Measurements from ENCODE around the gene PLA1A.

The PLA1A gene

GRCh38 chr3:119575507-119575906 is 22.2 kb upstream of the PLA1A start:
- Histone ChIP-seq H2AK5ac (ENCODE audit: low read depth, low read length) (no peak overlapping the region), H3K4me1 (ENCODE audit: control insufficient read depth in 2 of 2, insufficient read depth in 1 of 2, low read depth in 1 of 2, low read length in 2 of 2) (peaks cover 0 to 3% of the 10 kb centered on the region in 2 donors), H2BK5ac (ENCODE audit: low read length) (no peak overlapping the region), H3K23ac (ENCODE audit: low read depth, low read length, poor library complexity) (no peak overlapping the region), H3K9me3 (replicated peaks in 1 of 2; ENCODE audit: control insufficient read depth in 2 of 2, insufficient read depth in 1 of 2, low read depth in 1 of 2, low read length in 2 of 2) (no peaks in the 10 kb centered on the region), H3K27me3 (ENCODE audit: control insufficient read depth in 3 of 3, insufficient read depth in 3 of 3, low read depth in 1 of 3, low read length in 3 of 3) (peaks cover 0 to 32% (median 2%) of the 10 kb centered on the region in 3 experiments), H2BK120ac (ENCODE audit: low read depth, low read length) (no peak overlapping the region), H3K36me3 (replicated peaks in 1 of 2; ENCODE audit: control insufficient read depth in 2 of 2, insufficient read depth in 2 of 2, low read length in 2 of 2) (no peaks in the 10 kb centered on the region), H3K27ac (replicated peaks; ENCODE audit: low read length) (no peak overlapping the region), H3K79me1 (ENCODE audit: low read depth, low read length) (no peaks in the 10 kb centered on the region), H3K14ac (ENCODE audit: low read length) (no peak overlapping the region), H3K4me3 (ENCODE audit: low read length in 2 of 2) (no peak overlapping the region), H2BK12ac (ENCODE audit: low read length) (no peak overlapping the region), H3K9ac (ENCODE audit: low read depth, low read length, poor library complexity) (no peak overlapping the region), H4K91ac (ENCODE audit: low read depth, low read length, poor library complexity) (no peak overlapping the region), H2AFZ (ENCODE audit: low read length) (no peak overlapping the region), H3K4me2 (ENCODE audit: insufficient read depth, low read length, poor library complexity, severe bottlenecking) (no peak overlapping the region), H4K8ac (ENCODE audit: low read depth, low read length) (no peak overlapping the region), H3K18ac (ENCODE audit: low read length) (no peak overlapping the region), H3K4ac (ENCODE audit: low read length) (no peak overlapping the region), H2BK15ac (ENCODE audit: low read length) (no peak overlapping the region)
- DNase-seq (ENCODE audit: low spot score): no peak

- H3K4me1 ChIP-seq (ENCODE audit: control insufficient read depth in 2 of 2, insufficient read depth in 1 of 2, low read depth in 1 of 2, low read length in 2 of 2): peaks cover 0 to 3% of the 10 kb centered on the region in 2 donors
- H2AFZ ChIP-seq (ENCODE audit: low read length): peak within 1 kb of the TSS; percentile 92
- H3K9me3 ChIP-seq (replicated peaks in 1 of 2; ENCODE audit: control insufficient read depth in 2 of 2, insufficient read depth in 1 of 2, low read depth in 1 of 2, low read length in 2 of 2): no peaks in the 10 kb centered on the region
- H4K91ac ChIP-seq (ENCODE audit: low read depth, low read length, poor library complexity): no peak within 1 kb of the TSS
- H3K14ac ChIP-seq (ENCODE audit: low read length): no peak within 1 kb of the TSS
- H2BK15ac ChIP-seq (ENCODE audit: low read length): peak within 1 kb of the TSS; percentile 98
- no peaks in the 10 kb centered on the region for H3K36me3 ChIP-seq (replicated peaks in 1 of 2; ENCODE audit: control insufficient read depth in 2 of 2, insufficient read depth in 2 of 2, low read length in 2 of 2)
- H3K9ac ChIP-seq (ENCODE audit: low read depth, low read length, poor library complexity): peak within 1 kb of the TSS; percentile 65
- no peak within 1 kb of the TSS for H2BK120ac ChIP-seq (ENCODE audit: low read depth, low read length)
- no CpG with 5 or more reads among the region's 68 CpGs for WGBS, 2 donors (ENCODE audit: extremely low coverage in 2 of 2, insufficient read length in 2 of 2, insufficient replicate concordance in 1 of 2)
- H3K4me3 ChIP-seq (ENCODE audit: low read length in 2 of 2): peak within 1 kb of the TSS; percentile 31 to 80
- peak within 1 kb of the TSS; percentile 87 for H2BK5ac ChIP-seq (ENCODE audit: low read length)
- H3K18ac ChIP-seq (ENCODE audit: low read length): peak within 1 kb of the TSS; percentile 97
- H3K79me1 ChIP-seq (ENCODE audit: low read depth, low read length): no peaks in the 10 kb centered on the region
- peak within 1 kb of the TSS; percentile 94 for H3K23ac ChIP-seq (ENCODE audit: low read depth, low read length, poor library complexity)
- H4K8ac ChIP-seq (ENCODE audit: low read depth, low read length): peak within 1 kb of the TSS; percentile 7
- peak within 1 kb of the TSS; percentile 70 for H2AK5ac ChIP-seq (ENCODE audit: low read depth, low read length)
- H3K27ac ChIP-seq (replicated peaks; ENCODE audit: low read length): peak within 1 kb of the TSS; percentile 19
- peak within 1 kb of the TSS; percentile 27 for H3K4ac ChIP-seq (ENCODE audit: low read length)
- peaks cover 0 to 41% (median 2%) of the 10 kb centered on the region in 3 experiments for H3K27me3 ChIP-seq (ENCODE audit: control insufficient read depth in 3 of 3, insufficient read depth in 3 of 3, low read depth in 1 of 3, low read length in 3 of 3)
- peak; percentile 68 for DNase-seq (ENCODE audit: low spot score)
- no peak within 1 kb of the TSS for H2BK12ac ChIP-seq (ENCODE audit: low read length)
- H3K4me2 ChIP-seq (ENCODE audit: insufficient read depth, low read length, poor library complexity, severe bottlenecking): peak within 1 kb of the TSS; percentile 91
Measured at GRCh38 chr3:119579366-119580066, 18.2 kb upstream of the PLA1A start, which contains the start of gene ADPRH. Gene ADPRH (plus strand): TSS chr3:119579492. CDS start chr3:119582170, 2,678 bp downstream.

DNA sequence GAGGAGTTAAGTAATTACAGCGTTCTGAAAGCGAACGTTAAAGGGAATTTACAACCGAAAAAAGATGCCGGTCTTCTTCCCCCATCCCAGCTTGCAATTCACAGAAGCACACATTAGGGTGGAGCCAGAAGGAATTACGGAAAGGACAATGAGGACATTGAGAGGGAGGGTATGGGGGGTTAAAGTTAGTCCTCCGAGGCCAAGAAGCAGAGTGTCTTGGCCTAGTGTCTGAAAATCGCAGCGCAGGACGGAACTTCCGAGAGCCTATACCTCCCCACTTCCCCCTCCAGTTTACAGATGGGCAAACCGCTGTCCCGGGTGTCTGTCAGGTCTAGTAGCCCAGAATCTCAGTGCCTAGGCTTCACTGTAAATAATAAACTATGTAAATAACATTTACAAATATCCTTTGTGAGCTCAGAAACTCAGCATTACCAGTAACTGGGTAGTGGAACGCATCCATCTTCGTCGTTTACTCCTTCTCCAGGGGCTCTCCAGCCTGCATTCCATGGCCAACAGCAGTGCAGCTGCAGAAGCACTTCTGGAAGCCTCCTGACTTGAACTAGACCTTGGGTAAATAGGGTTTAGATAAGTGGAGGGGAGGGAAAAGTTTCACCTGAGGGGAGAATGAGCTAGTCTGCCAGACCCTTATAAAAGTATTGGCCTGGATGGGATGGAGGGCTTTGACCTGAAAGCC is 17.5 kb upstream of the PLA1A start:
- Histone ChIP-seq H2AK5ac (ENCODE audit: low read depth, low read length) (no peak overlapping the region), H3K27me3 (ENCODE audit: control insufficient read depth in 3 of 3, insufficient read depth in 3 of 3, low read depth in 1 of 3, low read length in 3 of 3) (peaks cover 0 to 40% (median 2%) of the 10 kb centered on the region in 3 experiments), H4K91ac (ENCODE audit: low read depth, low read length, poor library complexity) (no peak overlapping the region), H3K36me3 (replicated peaks in 1 of 2; ENCODE audit: control insufficient read depth in 2 of 2, insufficient read depth in 2 of 2, low read length in 2 of 2) (peaks cover 0 to 2% of the 10 kb centered on the region in 2 donors), H3K9me3 (replicated peaks in 1 of 2; ENCODE audit: control insufficient read depth in 2 of 2, insufficient read depth in 1 of 2, low read depth in 1 of 2, low read length in 2 of 2) (no peaks in the 10 kb centered on the region), H4K8ac (ENCODE audit: low read depth, low read length) (no peak overlapping the region), H2AFZ (ENCODE audit: low read length) (peak overlapping the region; percentile 92), H2BK120ac (ENCODE audit: low read depth, low read length) (no peak overlapping the region), H3K4me3 (ENCODE audit: low read length in 2 of 2) (peak overlapping the region; percentile 31 to 80), H2BK12ac (ENCODE audit: low read length) (no peak overlapping the region), H2BK5ac (ENCODE audit: low read length) (no peak overlapping the region), H3K4me2 (ENCODE audit: insufficient read depth, low read length, poor library complexity, severe bottlenecking) (peak overlapping the region; percentile 91), H3K9ac (ENCODE audit: low read depth, low read length, poor library complexity) (no peak overlapping the region), H3K23ac (ENCODE audit: low read depth, low read length, poor library complexity) (no peak overlapping the region), H3K4ac (ENCODE audit: low read length) (no peak overlapping the region), H3K27ac (replicated peaks; ENCODE audit: low read length) (peak overlapping the region; percentile 19), H3K4me1 (ENCODE audit: control insufficient read depth in 2 of 2, insufficient read depth in 1 of 2, low read depth in 1 of 2, low read length in 2 of 2) (peaks cover 0 to 3% of the 10 kb centered on the region in 2 donors), H3K79me1 (ENCODE audit: low read depth, low read length) (no peaks in the 10 kb centered on the region), H3K14ac (ENCODE audit: low read length) (no peak overlapping the region), H3K18ac (ENCODE audit: low read length) (peak overlapping the region; percentile 97), H2BK15ac (ENCODE audit: low read length) (no peak overlapping the region)
- WGBS, 2 donors (ENCODE audit: extremely low coverage in 2 of 2, insufficient read length in 2 of 2, insufficient replicate concordance in 1 of 2): no CpG with 5 or more reads among the region's 16 CpGs
- DNase-seq (ENCODE audit: low spot score): no peak

DNA sequence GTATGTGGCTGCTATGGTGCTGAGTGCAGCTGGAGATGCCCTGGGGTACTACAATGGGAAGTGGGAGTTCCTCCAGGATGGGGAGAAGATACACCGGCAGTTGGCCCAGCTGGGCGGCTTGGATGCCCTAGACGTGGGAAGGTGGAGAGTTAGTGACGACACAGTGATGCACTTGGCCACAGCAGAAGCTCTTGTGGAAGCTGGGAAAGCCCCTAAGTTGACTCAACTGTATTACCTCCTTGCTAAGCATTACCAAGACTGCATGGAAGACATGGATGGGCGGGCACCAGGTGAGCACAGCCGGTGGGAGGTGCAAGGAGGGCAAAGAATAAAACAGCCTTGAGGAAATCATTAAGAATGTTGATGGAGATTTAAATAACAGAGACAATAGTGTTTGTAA is 15.5 kb upstream of the PLA1A start:
- Histone ChIP-seq H4K91ac (ENCODE audit: low read depth, low read length, poor library complexity) (no peak overlapping the region), H3K14ac (ENCODE audit: low read length) (no peak overlapping the region), H3K4me2 (ENCODE audit: insufficient read depth, low read length, poor library complexity, severe bottlenecking) (no peak overlapping the region), H3K18ac (ENCODE audit: low read length) (no peak overlapping the region), H2BK120ac (ENCODE audit: low read depth, low read length) (no peak overlapping the region), H3K36me3 (replicated peaks in 1 of 2; ENCODE audit: control insufficient read depth in 2 of 2, insufficient read depth in 2 of 2, low read length in 2 of 2) (peaks cover 0 to 3% of the 10 kb centered on the region in 2 donors), H2BK15ac (ENCODE audit: low read length) (no peak overlapping the region), H2AK5ac (ENCODE audit: low read depth, low read length) (no peak overlapping the region), H3K23ac (ENCODE audit: low read depth, low read length, poor library complexity) (no peak overlapping the region), H3K27ac (replicated peaks; ENCODE audit: low read length) (no peak overlapping the region), H3K4me3 (ENCODE audit: low read length in 2 of 2) (no peak overlapping the region), H3K79me1 (ENCODE audit: low read depth, low read length) (no peaks in the 10 kb centered on the region), H3K9ac (ENCODE audit: low read depth, low read length, poor library complexity) (no peak overlapping the region), H2BK5ac (ENCODE audit: low read length) (no peak overlapping the region), H3K4me1 (ENCODE audit: control insufficient read depth in 2 of 2, insufficient read depth in 1 of 2, low read depth in 1 of 2, low read length in 2 of 2) (peaks cover 0 to 3% of the 10 kb centered on the region in 2 donors), H3K4ac (ENCODE audit: low read length) (no peak overlapping the region), H3K9me3 (replicated peaks in 1 of 2; ENCODE audit: control insufficient read depth in 2 of 2, insufficient read depth in 1 of 2, low read depth in 1 of 2, low read length in 2 of 2) (no peaks in the 10 kb centered on the region), H3K27me3 (ENCODE audit: control insufficient read depth in 3 of 3, insufficient read depth in 3 of 3, low read depth in 1 of 3, low read length in 3 of 3) (peaks cover 0 to 45% (median 2%) of the 10 kb centered on the region in 3 experiments), H2BK12ac (ENCODE audit: low read length) (no peak overlapping the region), H2AFZ (ENCODE audit: low read length) (no peak overlapping the region), H4K8ac (ENCODE audit: low read depth, low read length) (no peak overlapping the region)
- WGBS, 2 donors (ENCODE audit: extremely low coverage in 2 of 2, insufficient read length in 2 of 2, insufficient replicate concordance in 1 of 2): no CpG with 5 or more reads among the region's 6 CpGs
- DNase-seq (ENCODE audit: low spot score): no peak

Data from neuronal stem cell (in vitro differentiated cells).